Stimulated activated effector memory CD8-positive, alpha-beta T cell treated with anti-CD3 and anti-CD28 coated beads, Interleukin-12 subunit alpha, Interleukin-12 subunit beta, amount 100 ng/mL, for 72 hours (primary cell): ENCODE results near the gene C15orf61.
A peak's percentile ranks its signal among the peaks of the same experiment; 100 is the strongest.

Source experiments
- ATAC-seq: fragments of 150-1000 bp; cut with Tn5 transposase; 2 replicates; pipeline ENCODE4 v1.10.0; 2021
- DNase-seq, 2 donors: peaks; one replicate each; pipeline ENCODE4 v3.0.0; 2021 to 2022; ENCODE audit warnings: low spot score in 2 of 2
- H3K27ac Mint-ChIP-seq: one replicate; pipeline ENCODE4 v1.8.0; 2022; ENCODE audit warnings: mild to moderate bottlenecking, mixed read lengths
- H3K36me3 Mint-ChIP-seq: one replicate; pipeline ENCODE4 v1.8.0; 2022; ENCODE audit warnings: mild to moderate bottlenecking, mixed read lengths
- H3K4me1 Mint-ChIP-seq: one replicate; pipeline ENCODE4 v1.8.0; 2022; ENCODE audit warnings: mixed read lengths
- H3K4me3 Mint-ChIP-seq: one replicate; pipeline ENCODE4 v1.8.0; 2022; ENCODE audit warnings: mild to moderate bottlenecking, mixed read lengths
- H3K9me3 Mint-ChIP-seq: one replicate; pipeline ENCODE4 v1.8.0; 2022; ENCODE audit warnings: mixed read lengths

The C15orf61 gene

DNA sequence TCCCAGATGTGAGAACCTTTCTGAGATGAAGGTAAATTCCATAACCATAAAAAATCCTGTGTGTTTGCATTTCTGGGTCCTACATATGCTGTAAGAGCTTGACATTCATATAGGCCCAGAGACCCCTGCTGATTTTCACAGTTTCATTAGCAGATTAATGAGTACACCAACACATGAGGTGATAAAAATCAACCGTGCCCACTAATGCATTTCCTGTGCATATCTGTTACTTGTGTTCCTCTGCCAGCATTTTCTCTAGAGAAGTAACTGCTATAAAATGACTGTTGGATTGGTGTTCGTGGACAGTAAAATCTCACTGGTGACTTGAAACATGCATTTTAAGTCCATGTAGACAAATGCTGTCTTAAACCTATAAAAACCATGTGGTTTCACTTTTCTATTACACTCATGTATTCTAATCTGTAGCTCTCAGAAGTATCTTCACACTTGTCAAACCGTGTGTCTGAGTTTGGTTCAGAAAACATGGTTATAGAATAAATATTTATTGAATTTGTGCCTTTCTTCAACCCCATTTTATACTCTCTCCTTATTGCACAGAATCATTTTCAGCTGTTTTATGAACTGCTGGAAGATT, 36.1 kb downstream of the C15orf61 start:
- Mint-ChIP-seq H3K4me1 (peaks cover 12% of the 10 kb centered on the region), H3K36me3 (peaks cover 12% of the 10 kb centered on the region), H3K27ac (no peak overlapping the region), H3K4me3 (no peak overlapping the region), H3K9me3 (no peaks in the 10 kb centered on the region)
- ATAC-seq (no peak), DNase-seq (no peak)

GRCh38 chr15:67558502-67558901, 37.6 kb downstream of the C15orf61 start:
- peaks cover 12% of the 10 kb centered on the region for H3K36me3 Mint-ChIP-seq
- H3K27ac Mint-ChIP-seq: no peak overlapping the region
- H3K4me1 Mint-ChIP-seq: peaks cover 17% of the 10 kb centered on the region
- no peak for DNase-seq
- no peak for ATAC-seq
- no peak overlapping the region for H3K4me3 Mint-ChIP-seq
- no peaks in the 10 kb centered on the region for H3K9me3 Mint-ChIP-seq

DNA sequence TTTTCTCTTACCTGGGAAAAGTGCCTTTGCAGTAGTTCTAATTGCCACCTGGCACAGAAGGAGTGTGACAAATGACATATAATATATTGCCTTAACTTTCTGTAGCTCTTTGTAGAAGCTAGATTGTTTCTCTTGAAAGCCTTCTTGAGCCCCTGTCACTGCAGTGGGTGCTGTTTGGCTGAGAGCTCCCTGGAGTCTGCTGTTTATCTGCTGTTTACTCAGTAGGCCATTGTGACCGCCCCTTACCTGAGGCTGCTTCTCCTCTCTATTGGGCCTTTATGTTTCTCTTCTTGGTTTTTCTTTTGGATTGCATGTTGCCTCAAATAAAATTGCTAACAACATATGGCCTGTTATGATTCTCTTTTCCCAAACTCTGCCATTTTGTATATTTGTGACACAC, 38.2 kb downstream of the C15orf61 start:
- no peak overlapping the region for H3K27ac Mint-ChIP-seq
- DNase-seq (no peak), ATAC-seq (no peak)
- no peaks in the 10 kb centered on the region for H3K9me3 Mint-ChIP-seq
- H3K4me1 Mint-ChIP-seq: peaks cover 21% of the 10 kb centered on the region
- no peak overlapping the region for H3K4me3 Mint-ChIP-seq
- H3K36me3 Mint-ChIP-seq: peaks cover 12% of the 10 kb centered on the region

GRCh38 chr15:67559576-67559975, 38.6 kb downstream of the C15orf61 start:
- no peak overlapping the region for H3K4me3 Mint-ChIP-seq
- H3K9me3 Mint-ChIP-seq: no peaks in the 10 kb centered on the region
- no peak overlapping the region for H3K27ac Mint-ChIP-seq
- peaks cover 26% of the 10 kb centered on the region for H3K4me1 Mint-ChIP-seq
- DNase-seq: no peak
- H3K36me3 Mint-ChIP-seq: peaks cover 12% of the 10 kb centered on the region
- ATAC-seq: no peak

GRCh38 chr15:67560320-67560719, 39.4 kb downstream of the C15orf61 start:
- ATAC-seq: no peak
- peaks cover 20% of the 10 kb centered on the region for H3K4me1 Mint-ChIP-seq
- H3K4me3 Mint-ChIP-seq: no peak overlapping the region

DNA sequence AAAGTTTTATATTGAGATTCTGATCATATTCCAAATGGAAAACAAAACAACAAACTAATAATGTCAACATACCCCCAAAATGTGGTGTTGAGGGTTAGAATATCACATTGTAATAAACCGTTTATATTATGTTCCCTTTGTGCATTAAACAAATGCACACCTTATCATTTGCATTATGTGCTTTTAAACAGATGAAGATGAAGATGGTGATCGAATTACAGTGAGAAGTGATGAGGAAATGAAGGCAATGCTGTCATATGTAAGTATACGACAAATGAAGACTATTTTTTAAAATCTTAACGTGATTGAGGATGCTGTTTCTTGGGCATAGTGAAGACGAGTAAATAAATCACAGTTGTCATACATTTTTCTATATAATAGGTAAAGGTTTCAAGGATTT, 42.2 kb downstream of the C15orf61 start:
- DNase-seq (no peak), ATAC-seq (no peak)
- H3K36me3 Mint-ChIP-seq: peaks cover 12% of the 10 kb centered on the region
- no peak overlapping the region for H3K27ac Mint-ChIP-seq
- H3K4me1 Mint-ChIP-seq: peaks cover 14% of the 10 kb centered on the region
- H3K4me3 Mint-ChIP-seq: no peak overlapping the region
- no peaks in the 10 kb centered on the region for H3K9me3 Mint-ChIP-seq

More at GRCh38 chr15:67560320-67560719, 39.4 kb downstream of the C15orf61 start:
- Mint-ChIP-seq H3K36me3 (peaks cover 12% of the 10 kb centered on the region), H3K27ac (no peak overlapping the region), H3K9me3 (no peaks in the 10 kb centered on the region)
- no peak for DNase-seq

DNA sequence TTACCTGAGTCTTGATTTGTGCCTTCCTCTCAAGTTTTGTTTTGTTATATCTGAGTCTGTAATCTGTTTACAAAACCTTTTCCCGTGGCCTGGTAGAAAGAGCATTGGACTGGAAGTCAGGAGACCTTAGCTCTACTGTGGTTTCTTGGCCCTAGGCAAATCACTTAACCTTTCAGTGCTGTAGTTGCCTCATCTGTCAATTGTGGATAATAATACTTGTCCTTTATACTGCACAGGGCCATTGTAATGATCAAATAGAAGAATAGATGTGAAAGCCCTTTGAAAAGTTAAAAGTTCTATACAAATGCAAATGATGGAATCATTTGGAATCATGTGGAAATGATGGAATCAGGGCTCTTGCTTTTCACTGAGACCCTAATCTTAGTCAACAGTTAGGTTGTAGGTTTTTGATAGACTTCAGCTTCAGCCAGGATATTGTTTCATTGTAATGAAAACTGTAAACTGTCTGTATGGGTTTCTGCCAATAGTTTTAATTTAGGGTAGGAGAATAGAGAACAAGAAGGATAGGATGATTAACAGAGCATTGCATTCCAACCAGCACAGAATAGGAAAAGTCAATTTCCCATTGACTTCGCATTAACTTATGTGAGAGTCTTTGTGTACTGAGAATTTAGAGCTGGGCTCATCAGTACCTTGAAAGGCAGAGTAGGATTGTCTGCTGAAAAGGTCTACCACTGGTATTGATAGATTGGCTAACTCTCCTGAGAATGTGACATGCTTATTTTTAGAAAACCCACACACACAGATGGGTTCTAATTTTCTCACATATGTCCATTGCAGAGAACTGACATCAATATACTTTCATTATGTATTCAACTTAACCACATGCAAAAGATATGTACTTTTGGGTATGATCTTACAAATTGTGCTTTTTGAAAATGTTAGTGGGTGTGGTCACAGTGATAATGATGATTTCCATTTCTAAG, 43.4 kb downstream of the C15orf61 start:
- DNase-seq: no peak
- Mint-ChIP-seq H3K4me1 (peaks cover 14% of the 10 kb centered on the region), H3K4me3 (no peak overlapping the region), H3K27ac (peak overlapping the region; percentile 63), H3K9me3 (no peaks in the 10 kb centered on the region), H3K36me3 (peaks cover 3% of the 10 kb centered on the region)
- ATAC-seq: peak; percentile 78

GRCh38 chr15:67564968-67565345, 44.0 kb downstream of the C15orf61 start:
- peaks cover 14% of the 10 kb centered on the region for H3K4me1 Mint-ChIP-seq
- no peaks in the 10 kb centered on the region for H3K36me3 Mint-ChIP-seq
- no peaks in the 10 kb centered on the region for H3K9me3 Mint-ChIP-seq
- H3K4me3 Mint-ChIP-seq: no peak overlapping the region
- ATAC-seq (peak; percentile 81), DNase-seq (no peak)
- peak overlapping the region; percentile 63 for H3K27ac Mint-ChIP-seq

- no peaks in the 10 kb centered on the region for H3K9me3 Mint-ChIP-seq
- DNase-seq: no peak
- H3K4me1 Mint-ChIP-seq: peaks cover 7% of the 10 kb centered on the region
- no peak for ATAC-seq
- H3K27ac Mint-ChIP-seq: no peak overlapping the region
- H3K36me3 Mint-ChIP-seq: no peaks in the 10 kb centered on the region
- H3K4me3 Mint-ChIP-seq: no peak overlapping the region
Observed at GRCh38 chr15:67569668-67570067, 48.7 kb downstream of the C15orf61 start.

DNA sequence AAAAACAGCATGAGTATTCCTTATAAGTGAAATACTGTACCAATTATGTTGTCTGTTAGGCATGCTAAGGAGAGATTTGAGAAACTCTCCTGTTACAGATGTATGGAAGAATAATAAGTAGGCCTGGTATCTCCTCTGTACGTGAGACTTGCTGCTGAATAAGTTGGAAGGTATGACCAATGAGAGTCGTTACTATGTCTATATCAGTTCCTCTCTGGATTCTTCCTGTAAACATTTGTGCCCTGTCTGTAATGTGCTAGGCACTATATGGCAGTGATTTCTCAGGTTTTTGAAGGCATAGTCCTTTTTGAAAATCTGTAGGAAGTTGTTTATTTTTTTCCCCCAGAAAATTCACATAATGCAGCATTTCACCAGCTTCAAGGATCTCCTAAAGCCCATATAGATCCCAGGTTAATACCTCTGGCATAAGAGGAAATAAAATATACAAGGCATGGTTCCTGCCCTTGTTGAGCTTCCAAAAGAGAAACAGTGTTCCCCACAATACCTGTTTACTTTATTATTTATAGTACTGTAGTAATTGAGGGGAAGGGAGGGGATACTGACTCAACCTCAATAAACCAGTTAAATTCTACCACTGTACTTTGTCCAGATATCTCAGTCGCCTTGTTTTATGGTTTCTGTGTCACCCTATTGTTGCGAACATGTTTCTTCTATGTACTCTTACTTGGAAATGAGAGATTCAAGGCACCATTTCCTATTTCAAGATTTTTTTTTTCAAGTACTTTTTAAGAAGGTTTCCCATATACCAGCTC, 50.1 kb downstream of the C15orf61 start:
- Mint-ChIP-seq H3K4me1 (peaks cover 7% of the 10 kb centered on the region), H3K27ac (no peak overlapping the region), H3K9me3 (no peaks in the 10 kb centered on the region), H3K4me3 (no peak overlapping the region), H3K36me3 (no peaks in the 10 kb centered on the region)
- ATAC-seq (no peak), DNase-seq (no peak)

DNA sequence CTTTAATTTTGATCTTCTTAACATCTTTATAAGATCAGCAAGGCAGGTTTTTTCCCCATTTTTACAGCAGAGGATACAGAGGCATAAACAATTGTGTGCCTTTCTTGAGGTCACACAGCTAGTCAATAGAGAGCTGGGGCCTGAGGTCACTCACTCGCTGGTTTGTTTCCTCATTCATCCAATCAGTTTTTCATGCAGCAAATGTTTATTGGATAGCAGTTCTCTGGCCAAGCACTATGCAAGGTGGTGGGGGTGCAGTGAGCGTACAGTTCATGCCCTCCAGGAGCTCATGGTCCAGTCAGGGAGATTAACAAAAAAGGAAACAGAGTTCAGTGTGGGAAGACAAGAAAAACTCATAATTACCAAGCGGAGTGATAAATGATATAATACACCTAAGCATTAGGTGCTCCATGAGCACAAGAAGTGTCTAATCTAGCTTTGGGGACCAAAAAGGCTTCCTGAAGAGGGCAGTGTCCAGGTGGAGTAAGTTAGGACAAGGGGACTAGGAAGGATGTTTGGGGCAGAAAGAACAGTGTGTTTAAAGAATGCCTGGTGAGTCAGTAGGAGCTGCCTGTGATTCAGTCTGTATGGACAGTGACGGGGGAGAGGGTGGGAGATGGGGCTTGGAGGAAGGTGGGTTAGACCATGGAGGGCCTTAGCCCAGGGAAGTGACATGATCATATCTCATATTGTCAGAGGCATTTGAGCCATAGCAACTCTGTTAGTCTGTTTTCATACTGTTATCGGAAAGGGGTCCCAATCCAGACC, 50.9 kb downstream of the C15orf61 start:
- H3K4me3 Mint-ChIP-seq: no peak overlapping the region
- no peaks in the 10 kb centered on the region for H3K36me3 Mint-ChIP-seq
- H3K9me3 Mint-ChIP-seq: no peaks in the 10 kb centered on the region
- H3K4me1 Mint-ChIP-seq: peaks cover 7% of the 10 kb centered on the region
- ATAC-seq (no peak), DNase-seq (no peak)
- no peak overlapping the region for H3K27ac Mint-ChIP-seq

- Mint-ChIP-seq H3K27ac (no peak overlapping the region), H3K4me3 (no peak overlapping the region), H3K36me3 (no peaks in the 10 kb centered on the region), H3K4me1 (peaks cover 7% of the 10 kb centered on the region), H3K9me3 (no peaks in the 10 kb centered on the region)
- no peak for ATAC-seq
- DNase-seq: no peak
Observed at GRCh38 chr15:67573194-67573593, 52.3 kb downstream of the C15orf61 start.

DNA sequence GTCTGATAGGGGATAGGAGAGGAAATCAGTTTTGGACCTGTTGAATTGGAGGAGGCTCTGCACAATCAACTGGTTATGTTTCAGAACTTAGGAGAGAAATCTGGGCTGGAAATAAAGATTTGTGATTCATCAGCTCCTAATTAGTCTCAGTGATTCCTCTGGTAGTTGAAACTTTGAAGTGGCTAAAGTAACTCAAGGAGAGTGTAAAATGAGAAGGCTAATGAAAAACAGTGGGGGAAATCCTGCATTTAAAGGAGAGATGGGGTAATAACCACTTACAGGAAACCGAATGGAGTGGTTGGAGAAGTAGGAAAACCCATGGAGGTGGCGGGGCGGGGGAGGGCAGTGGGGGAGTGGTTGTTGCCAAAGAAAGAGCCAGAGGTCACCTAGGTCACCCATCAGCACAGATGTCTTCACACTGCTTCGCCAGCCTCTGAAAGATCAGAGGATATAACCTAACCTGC, 54.1 kb downstream of the C15orf61 start:
- H3K4me3 Mint-ChIP-seq: no peak overlapping the region
- H3K4me1 Mint-ChIP-seq: peaks cover 7% of the 10 kb centered on the region
- DNase-seq (no peak), ATAC-seq (no peak)
- H3K9me3 Mint-ChIP-seq: no peaks in the 10 kb centered on the region
- no peak overlapping the region for H3K27ac Mint-ChIP-seq
- H3K36me3 Mint-ChIP-seq: no peaks in the 10 kb centered on the region

DNA sequence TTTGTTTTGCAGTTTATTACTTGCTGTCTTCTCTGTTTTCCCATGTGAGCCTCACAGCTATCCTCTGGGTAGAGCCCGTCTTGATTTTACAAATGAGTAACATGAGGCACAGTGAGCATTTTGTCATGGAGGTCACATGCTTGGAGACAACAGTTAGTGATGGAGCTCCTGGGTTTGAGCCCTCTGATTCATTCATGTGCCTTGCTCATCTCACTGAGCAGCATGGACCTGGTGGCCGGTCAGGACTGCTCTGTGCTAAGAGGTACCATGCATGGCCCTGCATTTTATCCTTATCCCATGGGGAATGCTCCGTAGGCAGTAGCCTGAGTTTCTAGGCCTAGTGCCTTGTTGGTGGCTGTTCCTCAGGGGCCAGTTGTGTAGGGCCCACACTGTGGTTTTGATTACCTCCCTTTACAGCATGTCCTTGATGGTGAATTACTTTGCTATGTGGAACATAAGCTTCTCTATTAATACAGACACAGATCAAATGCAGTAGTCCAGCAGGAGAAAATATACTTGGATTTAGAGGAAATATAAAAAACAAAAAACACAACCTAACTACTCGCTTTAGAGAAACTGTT, 57.2 kb downstream of the C15orf61 start:
- Mint-ChIP-seq H3K4me3 (no peak overlapping the region), H3K36me3 (no peaks in the 10 kb centered on the region), H3K27ac (peak overlapping the region; percentile 20), H3K4me1 (no peaks in the 10 kb centered on the region), H3K9me3 (no peaks in the 10 kb centered on the region)
- DNase-seq: no peak
- ATAC-seq: no peak
